ENCODE data around the gene HIGD1C. TPM values are rescaled to one million over a fixed set of nuclear protein-coding genes. Genes with fewer than 3 reads are reported as not detected.
"Not testable (repeated sequence)": the region's sequence is repeated elsewhere in the genome, so short reads cannot be mapped to it uniquely, and the experiment has no call there.

HIGD1C gene
- total and polyA plus RNA-seq, 2 donors (not counting 1 experiment from before 2014, with no cell fraction given): not detected

DNA sequence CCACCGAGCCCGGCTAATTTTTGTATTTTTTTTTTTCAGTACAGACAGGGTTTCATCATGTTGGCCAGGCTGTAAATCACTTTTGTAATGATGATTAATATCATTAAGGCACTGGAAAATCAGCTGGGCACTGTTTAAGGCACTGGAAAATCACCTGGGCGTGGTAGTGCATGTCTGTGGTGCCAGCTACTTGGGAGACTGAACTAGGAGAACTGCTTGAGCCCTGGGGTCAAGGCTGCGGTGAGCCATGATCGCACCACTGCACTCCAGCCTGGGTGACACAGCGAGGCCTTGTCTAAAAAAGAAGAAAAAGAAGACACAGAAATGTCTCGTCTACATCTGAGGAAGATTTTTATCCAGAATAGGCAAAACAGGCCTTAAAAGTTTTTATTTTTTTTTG lies 61.1 kb downstream of the HIGD1C start:
- no peak for DNase-seq (ENCODE audit: low read depth in 2 of 2)
- Histone ChIP-seq H3K4me2 (ENCODE audit: extremely low read depth, insufficient read depth, low read length) (no peak overlapping the region), H4K20me1 (ENCODE audit: control insufficient read depth, extremely low read depth, insufficient read depth, low read length) (no peaks in the 10 kb centered on the region), H3K27me3 (ENCODE audit: control insufficient read depth, insufficient read depth, low read length) (no peaks in the 10 kb centered on the region), H3K4me1 (ENCODE audit: control insufficient read depth, extremely low read depth, insufficient read depth, low read length) (no peaks in the 10 kb centered on the region), H3K4me3 (replicated peaks in 1 of 4; ENCODE audit: control extremely low read depth in 1 of 4, insufficient read depth in 1 of 4, low read depth in 3 of 4, low read length in 4 of 4) (no peak overlapping the region), H3K27ac (ENCODE audit: insufficient read depth, low read length) (no peak overlapping the region), H3K9me3 (ENCODE audit: control insufficient read depth, insufficient read depth, low read depth, low read length) (no peaks in the 10 kb centered on the region), H2AFZ (ENCODE audit: low read length) (no peak overlapping the region), H3K79me2 (ENCODE audit: control insufficient read depth, insufficient read depth, low read length) (peaks cover 2% of the 10 kb centered on the region), H3K9ac (ENCODE audit: insufficient read depth, low read length) (no peak overlapping the region), H3K36me3 (ENCODE audit: control insufficient read depth, insufficient read depth, low read length) (no peaks in the 10 kb centered on the region)
- no peak for TF ChIP-seq EZH2 (IDR thresholded peaks at IDR 0.05; ENCODE audit: low read length, missing control alignments)
- TF ChIP-seq, protein P1, sequence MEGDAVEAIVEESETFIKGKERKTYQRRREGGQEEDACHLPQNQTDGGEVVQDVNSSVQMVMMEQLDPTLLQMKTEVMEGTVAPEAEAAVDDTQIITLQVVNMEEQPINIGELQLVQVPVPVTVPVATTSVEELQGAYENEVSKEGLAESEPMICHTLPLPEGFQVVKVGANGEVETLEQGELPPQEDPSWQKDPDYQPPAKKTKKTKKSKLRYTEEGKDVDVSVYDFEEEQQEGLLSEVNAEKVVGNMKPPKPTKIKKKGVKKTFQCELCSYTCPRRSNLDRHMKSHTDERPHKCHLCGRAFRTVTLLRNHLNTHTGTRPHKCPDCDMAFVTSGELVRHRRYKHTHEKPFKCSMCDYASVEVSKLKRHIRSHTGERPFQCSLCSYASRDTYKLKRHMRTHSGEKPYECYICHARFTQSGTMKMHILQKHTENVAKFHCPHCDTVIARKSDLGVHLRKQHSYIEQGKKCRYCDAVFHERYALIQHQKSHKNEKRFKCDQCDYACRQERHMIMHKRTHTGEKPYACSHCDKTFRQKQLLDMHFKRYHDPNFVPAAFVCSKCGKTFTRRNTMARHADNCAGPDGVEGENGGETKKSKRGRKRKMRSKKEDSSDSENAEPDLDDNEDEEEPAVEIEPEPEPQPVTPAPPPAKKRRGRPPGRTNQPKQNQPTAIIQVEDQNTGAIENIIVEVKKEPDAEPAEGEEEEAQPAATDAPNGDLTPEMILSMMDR (conservative IDR thresholded peaks at IDR 0.05 in 1 of 2, IDR thresholded peaks at IDR 0.05 in 1 of 2; ENCODE audit: low read depth in 1 of 2, low read length in 2 of 2): no peak

DNA sequence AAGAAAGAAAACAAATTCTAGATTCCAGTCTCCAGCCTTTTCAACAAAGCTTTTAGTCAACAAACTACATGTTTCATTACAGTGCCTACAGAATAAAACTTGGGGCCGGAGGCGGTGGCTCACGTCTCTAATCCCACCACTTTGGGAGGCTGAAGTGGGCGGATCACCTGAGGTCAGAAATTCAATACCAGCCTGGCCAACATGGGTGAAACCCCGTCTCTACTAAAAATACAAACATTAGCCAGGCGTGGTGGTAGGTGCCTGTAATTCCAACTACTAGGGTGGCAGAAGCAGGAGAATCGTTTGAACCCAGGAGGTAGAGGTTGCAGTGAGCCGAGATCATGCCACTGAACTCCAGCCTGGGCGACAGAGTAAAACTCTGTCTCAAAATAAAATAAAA lies 62.1 kb downstream of the HIGD1C start:
- H2AFZ ChIP-seq (ENCODE audit: low read length); H3K79me2 ChIP-seq (ENCODE audit: control insufficient read depth, insufficient read depth, low read length); H3K9me3 ChIP-seq (ENCODE audit: control insufficient read depth, insufficient read depth, low read depth, low read length); DNase-seq (ENCODE audit: low read depth in 2 of 2); H3K4me3 ChIP-seq (replicated peaks in 1 of 4; ENCODE audit: control extremely low read depth in 1 of 4, insufficient read depth in 1 of 4, low read depth in 3 of 4, low read length in 4 of 4); H3K27me3 ChIP-seq (ENCODE audit: control insufficient read depth, insufficient read depth, low read length); H3K9ac ChIP-seq (ENCODE audit: insufficient read depth, low read length); H4K20me1 ChIP-seq (ENCODE audit: control insufficient read depth, extremely low read depth, insufficient read depth, low read length); H3K27ac ChIP-seq (ENCODE audit: insufficient read depth, low read length); H3K36me3 ChIP-seq (ENCODE audit: control insufficient read depth, insufficient read depth, low read length); H3K4me1 ChIP-seq (ENCODE audit: control insufficient read depth, extremely low read depth, insufficient read depth, low read length); H3K4me2 ChIP-seq (ENCODE audit: extremely low read depth, insufficient read depth, low read length): not testable (repeated sequence)

DNA sequence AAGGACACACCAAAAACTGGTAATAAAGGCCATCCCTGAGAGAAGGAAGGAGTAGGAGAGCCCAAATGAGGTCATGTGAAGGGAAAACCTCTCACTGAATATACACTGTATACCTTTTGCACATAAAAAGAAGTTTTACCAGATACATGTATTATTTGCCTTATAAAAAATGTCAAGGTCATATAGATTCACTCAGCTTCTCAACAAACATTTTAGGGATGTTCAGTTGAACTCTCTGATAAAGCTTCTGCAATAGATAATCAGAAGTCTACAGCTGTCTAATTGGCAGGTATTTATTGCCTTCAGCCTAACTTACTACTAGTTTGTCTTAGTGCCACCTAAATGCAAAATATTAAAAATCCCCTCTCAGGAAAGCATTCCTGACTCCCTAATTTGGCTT lies 65.1 kb downstream of the HIGD1C start:
- TF ChIP-seq, protein P1 (conservative IDR thresholded peaks at IDR 0.05 in 1 of 2, IDR thresholded peaks at IDR 0.05 in 1 of 2; ENCODE audit: low read depth in 1 of 2, low read length in 2 of 2): no peak
- TF ChIP-seq EZH2 (IDR thresholded peaks at IDR 0.05; ENCODE audit: low read length, missing control alignments): no peak
- Histone ChIP-seq H3K9ac (ENCODE audit: insufficient read depth, low read length) (no peak overlapping the region), H3K9me3 (ENCODE audit: control insufficient read depth, insufficient read depth, low read depth, low read length) (no peaks in the 10 kb centered on the region), H3K4me3 (replicated peaks in 1 of 4; ENCODE audit: control extremely low read depth in 1 of 4, insufficient read depth in 1 of 4, low read depth in 3 of 4, low read length in 4 of 4) (no peak overlapping the region), H3K27ac (ENCODE audit: insufficient read depth, low read length) (no peak overlapping the region), H2AFZ (ENCODE audit: low read length) (no peak overlapping the region), H3K27me3 (ENCODE audit: control insufficient read depth, insufficient read depth, low read length) (no peaks in the 10 kb centered on the region), H3K79me2 (ENCODE audit: control insufficient read depth, insufficient read depth, low read length) (peaks cover 26% of the 10 kb centered on the region), H4K20me1 (ENCODE audit: control insufficient read depth, extremely low read depth, insufficient read depth, low read length) (no peaks in the 10 kb centered on the region), H3K36me3 (ENCODE audit: control insufficient read depth, insufficient read depth, low read length) (no peaks in the 10 kb centered on the region), H3K4me1 (ENCODE audit: control insufficient read depth, extremely low read depth, insufficient read depth, low read length) (no peaks in the 10 kb centered on the region), H3K4me2 (ENCODE audit: extremely low read depth, insufficient read depth, low read length) (no peak overlapping the region)
- DNase-seq (ENCODE audit: low read depth in 2 of 2): no peak
